Measurements from ENCODE around the gene RNF186.

- no peak for TF ChIP-seq POLR2A (IDR thresholded peaks at IDR 0.05)
- TF ChIP-seq, protein P1, sequence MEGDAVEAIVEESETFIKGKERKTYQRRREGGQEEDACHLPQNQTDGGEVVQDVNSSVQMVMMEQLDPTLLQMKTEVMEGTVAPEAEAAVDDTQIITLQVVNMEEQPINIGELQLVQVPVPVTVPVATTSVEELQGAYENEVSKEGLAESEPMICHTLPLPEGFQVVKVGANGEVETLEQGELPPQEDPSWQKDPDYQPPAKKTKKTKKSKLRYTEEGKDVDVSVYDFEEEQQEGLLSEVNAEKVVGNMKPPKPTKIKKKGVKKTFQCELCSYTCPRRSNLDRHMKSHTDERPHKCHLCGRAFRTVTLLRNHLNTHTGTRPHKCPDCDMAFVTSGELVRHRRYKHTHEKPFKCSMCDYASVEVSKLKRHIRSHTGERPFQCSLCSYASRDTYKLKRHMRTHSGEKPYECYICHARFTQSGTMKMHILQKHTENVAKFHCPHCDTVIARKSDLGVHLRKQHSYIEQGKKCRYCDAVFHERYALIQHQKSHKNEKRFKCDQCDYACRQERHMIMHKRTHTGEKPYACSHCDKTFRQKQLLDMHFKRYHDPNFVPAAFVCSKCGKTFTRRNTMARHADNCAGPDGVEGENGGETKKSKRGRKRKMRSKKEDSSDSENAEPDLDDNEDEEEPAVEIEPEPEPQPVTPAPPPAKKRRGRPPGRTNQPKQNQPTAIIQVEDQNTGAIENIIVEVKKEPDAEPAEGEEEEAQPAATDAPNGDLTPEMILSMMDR (IDR thresholded peaks at IDR 0.05), result no peak
Observed at GRCh38 chr1:19764848-19765247, 50.2 kb downstream of the RNF186 start.

All from Peyer's patch (tissue), 4 donors.